ENCODE measurements around the gene GCSAM. TPM values are rescaled to one million over a fixed set of nuclear protein-coding genes. Genes with fewer than 3 reads are reported as not detected.

GCSAM gene
- polyA plus RNA-seq, 1 of the 3 experiments (the other 2 are of a cell fraction) = not detected

GRCh38 chr3:112130638-112130993 is 2.4 kb downstream of the GCSAM start:
- 80% methylated on average over 3 of the region's 3 CpGs for whole genome bisulfite sequencing (ENCODE audit: low lambda C conversion rate)

More at GRCh38 chr3:112130638-112130993, 2.4 kb downstream of the GCSAM start:
- no peaks in the 10 kb centered on the region for H3K9me3 ChIP-seq
- POLR2A ChIA-PET = no interaction called here
- peaks cover 0 to 4% of the 10 kb centered on the region in 2 experiments; a peak in 2 of 4 replicates for H3K4me1 ChIP-seq (ENCODE audit: control insufficient read depth in 1 of 2, insufficient read depth in 2 of 2, low read depth in 1 of 2, low read length in 1 of 2)
- TF ChIP-seq USF2 (IDR thresholded peaks at IDR 0.05; ENCODE audit: borderline replicate concordance, low read depth, low read length) = no peak
- TF ChIP-seq ZBTB33 (IDR thresholded peaks at IDR 0.05; ENCODE audit: borderline replicate concordance, low read depth) = no peak
- no peak for TF ChIP-seq ELF1 (IDR thresholded peaks at IDR 0.05)
- TF ChIP-seq GABPA (IDR thresholded peaks at IDR 0.05; ENCODE audit: low read depth) = no peak
- TF ChIP-seq NFIC (IDR thresholded peaks at IDR 0.05; ENCODE audit: borderline replicate concordance) = no peak
- TF ChIP-seq YY1 (IDR thresholded peaks at IDR 0.05; ENCODE audit: low read depth) = no peak
- TF ChIP-seq USF1 (IDR thresholded peaks at IDR 0.05; ENCODE audit: borderline replicate concordance, low read depth) = no peak
- TF ChIP-seq MEF2A (IDR thresholded peaks at IDR 0.05; ENCODE audit: borderline replicate concordance, low read depth) = no peak
- no peak for TF ChIP-seq RAD21 (IDR thresholded peaks at IDR 0.05; ENCODE audit: low read length)
- no peak for TF ChIP-seq NRF1 (IDR thresholded peaks at IDR 0.05; ENCODE audit: low read depth, low read length)
- no peak for TF ChIP-seq SMC3 (IDR thresholded peaks at IDR 0.05; ENCODE audit: low read depth, low read length)
- TF ChIP-seq CTCF (IDR thresholded peaks at IDR 0.05) = no peak
- TF ChIP-seq GATA2 (CRISPR knock-in tag; IDR thresholded peaks at IDR 0.05) = no peak
- no peaks in the 10 kb centered on the region for H3K79me2 ChIP-seq (ENCODE audit: insufficient read depth)
- CTCF ChIA-PET = interaction anchor here (0.8 to 1.9 kb wide), 2 partner anchors 9 to 19 kb away, joined by 3 to 7 read pairs; no protein-coding TSS in a partner anchor
- H3K9ac ChIP-seq = no peak overlapping the region
- no peak overlapping the region for H3K27ac ChIP-seq (ENCODE audit: low read depth in 2 of 2, low read length in 1 of 2)
- no peak overlapping the region for H2AFZ ChIP-seq (ENCODE audit: low read depth)
- no peaks in the 10 kb centered on the region for H3K9me2 ChIP-seq
- peaks cover 0 to 4% of the 10 kb centered on the region in 2 experiments for H3K36me3 ChIP-seq (replicated peaks in 1 of 2; ENCODE audit: control insufficient read depth in 1 of 2, insufficient read depth in 2 of 2, low read length in 1 of 2)
- no peak for DNase-seq
- H4K20me1 ChIP-seq (ENCODE audit: insufficient read depth) = no peaks in the 10 kb centered on the region
- H3K4me3 ChIP-seq (ENCODE audit: low read depth in 2 of 2, low read length in 1 of 2) = no peak overlapping the region
- H3K4me2 ChIP-seq = no peak overlapping the region
- H3K27me3 ChIP-seq (ENCODE audit: insufficient read depth) = no peaks in the 10 kb centered on the region
- H3F3A ChIP-seq (replicated peaks; ENCODE audit: insufficient read depth) = no peaks in the 10 kb centered on the region

Data from SK-N-SH (cell line).